ENCODE results near the gene AGPAT1.

DNA sequence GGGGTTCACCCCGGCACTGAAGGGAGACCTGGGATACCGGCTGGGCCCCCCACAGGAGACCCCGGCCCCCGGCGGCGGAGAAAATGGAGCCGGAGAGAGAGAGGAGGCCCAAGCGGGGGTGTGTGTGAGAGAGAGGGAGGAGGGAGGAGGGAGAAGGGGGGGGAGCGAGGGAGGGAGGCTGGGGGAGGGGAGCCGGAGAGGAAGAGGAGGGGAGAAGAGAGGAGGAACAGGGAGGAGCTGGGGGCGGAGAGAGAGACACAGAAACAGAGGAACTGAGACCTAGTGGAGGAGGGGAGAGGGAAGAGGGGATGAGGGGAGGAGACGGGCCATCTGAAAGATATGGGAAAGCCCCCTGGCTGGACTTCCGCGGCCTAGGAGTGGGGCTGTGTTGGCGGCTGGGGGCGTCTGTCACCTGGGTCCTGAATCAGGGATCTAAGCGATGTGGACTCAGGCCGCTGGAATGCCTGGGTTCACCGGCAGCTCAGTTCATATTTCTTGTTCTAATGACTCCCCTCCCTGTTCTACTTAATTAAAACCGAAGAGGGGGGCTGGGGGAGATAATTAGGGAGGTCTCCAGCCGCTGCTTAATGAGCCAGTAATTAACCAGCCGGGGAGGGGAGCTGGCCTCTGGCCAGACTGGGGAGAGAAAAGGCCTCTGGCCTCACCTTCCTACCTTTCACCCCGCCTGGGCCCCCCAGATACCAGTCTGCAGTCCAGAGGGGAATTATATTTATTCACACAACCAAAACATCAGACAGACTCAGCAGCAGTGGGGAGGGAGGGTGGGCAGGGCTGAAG is 14.4 kb upstream of the AGPAT1 start, which contains the start of gene PBX2:
- no peak for TF ChIP-seq SP1 (IDR thresholded peaks at IDR 0.05; ENCODE audit: low read depth)
- TF ChIP-seq, protein P1, sequence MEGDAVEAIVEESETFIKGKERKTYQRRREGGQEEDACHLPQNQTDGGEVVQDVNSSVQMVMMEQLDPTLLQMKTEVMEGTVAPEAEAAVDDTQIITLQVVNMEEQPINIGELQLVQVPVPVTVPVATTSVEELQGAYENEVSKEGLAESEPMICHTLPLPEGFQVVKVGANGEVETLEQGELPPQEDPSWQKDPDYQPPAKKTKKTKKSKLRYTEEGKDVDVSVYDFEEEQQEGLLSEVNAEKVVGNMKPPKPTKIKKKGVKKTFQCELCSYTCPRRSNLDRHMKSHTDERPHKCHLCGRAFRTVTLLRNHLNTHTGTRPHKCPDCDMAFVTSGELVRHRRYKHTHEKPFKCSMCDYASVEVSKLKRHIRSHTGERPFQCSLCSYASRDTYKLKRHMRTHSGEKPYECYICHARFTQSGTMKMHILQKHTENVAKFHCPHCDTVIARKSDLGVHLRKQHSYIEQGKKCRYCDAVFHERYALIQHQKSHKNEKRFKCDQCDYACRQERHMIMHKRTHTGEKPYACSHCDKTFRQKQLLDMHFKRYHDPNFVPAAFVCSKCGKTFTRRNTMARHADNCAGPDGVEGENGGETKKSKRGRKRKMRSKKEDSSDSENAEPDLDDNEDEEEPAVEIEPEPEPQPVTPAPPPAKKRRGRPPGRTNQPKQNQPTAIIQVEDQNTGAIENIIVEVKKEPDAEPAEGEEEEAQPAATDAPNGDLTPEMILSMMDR (IDR thresholded peaks at IDR 0.05 in 2 of 3, conservative IDR thresholded peaks at IDR 0.05 in 1 of 3; ENCODE audit: borderline replicate concordance in 1 of 3, insufficient read depth in 1 of 3, low read depth in 2 of 3, low read length in 2 of 3), result no peak

Measured in HCT116 (cell line).